Small intestine (tissue), 7 donors: ENCODE results near the gene OR2M7. TPM values are rescaled to one million over a fixed set of nuclear protein-coding genes. Genes with fewer than 3 reads are reported as not detected.
"Not testable (repeated sequence)": the region's sequence is repeated elsewhere in the genome, so short reads cannot be mapped to it uniquely, and the experiment has no call there.

Source experiments
- DNase-seq, 2 donors: peaks; one replicate each; pipeline versions ENCODE4 v3.0.0 to v3.0.0-alpha.2; 2013
- FAIRE-seq: peaks from 2 replicates; lab custom pipeline; 2012; peaks lifted over from hg19 to GRCh38; lab: Jason Lieb, UNC
- H3K27ac ChIP-seq, 3 donors: one replicate each; pipeline ENCODE4 v1.5.1; 2013; ENCODE audit warnings: low read length in 2 of 3, mild to moderate bottlenecking in 2 of 3, control low read depth in 1 of 3, inconsistent platforms in 1 of 3, low read depth in 1 of 3, moderate library complexity in 1 of 3
- H3K27me3 ChIP-seq, 3 donors: one replicate each; pipeline ENCODE4 v1.6.1; 2013; ENCODE audit warnings: low read length in 3 of 3, inconsistent platforms in 1 of 3; ENCODE audit not compliant: control insufficient read depth in 3 of 3, insufficient read depth in 3 of 3
- H3K36me3 ChIP-seq, 3 donors: one replicate each; pipeline ENCODE4 v1.6.1; 2013; ENCODE audit warnings: low read length in 3 of 3, inconsistent platforms in 1 of 3, low read depth in 1 of 3, mild to moderate bottlenecking in 1 of 3, moderate library complexity in 1 of 3; ENCODE audit not compliant: control insufficient read depth in 3 of 3, insufficient read depth in 2 of 3
- H3K4me1 ChIP-seq, 3 donors: one replicate each; pipeline ENCODE4 v1.6.1; 2013; ENCODE audit warnings: low read length in 2 of 3, inconsistent platforms in 1 of 3, low read depth in 1 of 3, mild to moderate bottlenecking in 1 of 3, moderate library complexity in 1 of 3; ENCODE audit not compliant: control insufficient read depth in 3 of 3, insufficient read depth in 2 of 3
- H3K4me3 ChIP-seq, 3 donors: one replicate each; pipeline ENCODE4 v1.5.1; 2013; ENCODE audit warnings: low read length in 3 of 3, control low read depth in 1 of 3, inconsistent platforms in 1 of 3, low read depth in 1 of 3, mild to moderate bottlenecking in 1 of 3, moderate library complexity in 1 of 3
- H3K9me3 ChIP-seq, 2 donors: one replicate each; pipeline ENCODE4 v1.6.1; 2013; ENCODE audit warnings: low read depth in 1 of 2, low read length in 1 of 2; ENCODE audit not compliant: control insufficient read depth in 2 of 2, insufficient read depth in 1 of 2
- WGBS, 3 donors: extraction: QIAGEN DNeasy Blood & Tissue Kit; methylation state at CpG; one replicate each; pipeline ENCODE4 v1.1.7; 2013; 5-methylcytosine and 5-hydroxymethylcytosine counted together
- polyA plus RNA-seq, 4 donors: library from polyadenylated mRNA; stranded (reverse) in 3 of 4; unstranded in 1 of 4; fragments of 200-250 nt in 3 of 4; fragments of 120-200 nt in 1 of 4; gene quantifications; one replicate each; pipeline versions ENCODE4 v1.2.1 to v1.2.3, GENCODE V29; 2013
- donor health status: healthy with polysubstance abuse.
- donor health status: control.
- donor health status: control.
- donor health status: Bipolar disorder and iron deficiency.
- donor health status: healthy.

Gene OR2M7
- polyA plus RNA-seq, 4 donors, result not detected

- no peak for DNase-seq
- FAIRE-seq, result no peak
- Histone ChIP-seq H3K27me3 (no peaks in the 10 kb centered on the region), H3K4me3 (no peak overlapping the region), H3K4me1 (no peaks in the 10 kb centered on the region), H3K36me3 (no peaks in the 10 kb centered on the region), H3K27ac (no peak overlapping the region), H3K9me3 (peaks cover 0 to 23% of the 10 kb centered on the region in 2 donors)
- 82 to 88% (median 85%) methylated on average over 11 of the region's 11 CpGs for WGBS, 3 donors
Measured at GRCh38 chr1:248316796-248317195, 7.6 kb downstream of the OR2M7 start.

DNA sequence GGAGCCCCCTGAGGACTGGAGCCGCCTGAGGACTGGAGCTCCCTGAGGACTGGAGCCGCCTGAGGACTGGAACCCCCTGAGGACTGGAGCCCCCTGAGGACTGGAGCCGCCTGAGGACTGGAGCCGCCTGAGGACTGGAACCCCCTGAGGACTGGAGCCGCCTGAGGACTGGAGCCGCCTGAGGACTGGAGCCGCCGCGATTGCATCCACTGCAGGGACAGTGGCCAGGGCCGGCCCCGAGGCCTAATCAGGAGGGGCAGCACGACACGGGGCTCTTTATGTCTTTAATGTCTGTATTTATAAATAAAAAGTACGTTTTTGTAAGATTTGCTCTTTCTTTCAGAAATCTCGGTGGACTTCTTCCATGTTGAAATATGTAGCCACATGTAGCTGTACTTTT lies 17.6 kb downstream of the OR2M7 start:
- WGBS, 3 donors, result 81 to 85% (median 83%) methylated on average over 15 of the region's 15 CpGs
- H3K27ac ChIP-seq, H3K4me1 ChIP-seq, H3K27me3 ChIP-seq, DNase-seq, H3K4me3 ChIP-seq, H3K9me3 ChIP-seq, FAIRE-seq, H3K36me3 ChIP-seq: not testable (repeated sequence)

DNA sequence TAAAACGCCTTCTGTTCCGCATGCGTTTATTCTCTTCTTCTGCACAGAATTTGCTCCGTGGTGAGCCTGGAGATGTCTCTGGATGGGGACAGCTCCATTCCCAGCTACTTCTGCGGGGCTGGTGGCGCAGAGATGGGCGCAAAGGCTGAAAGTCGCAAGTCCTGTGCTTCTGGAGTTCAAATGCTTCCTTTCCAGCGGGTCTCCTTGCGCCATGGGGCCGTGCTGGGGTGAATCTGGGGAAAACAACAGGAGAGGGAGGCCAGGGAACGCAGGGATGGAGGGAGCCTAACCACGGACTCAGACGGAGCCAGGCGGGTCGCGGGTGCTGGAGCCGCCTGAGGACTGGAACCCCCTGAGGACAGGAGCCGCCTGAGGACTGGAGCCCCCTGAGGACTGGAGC lies 18.3 kb downstream of the OR2M7 start:
- WGBS, 3 donors, result 88 to 90% (median 89%) methylated on average over 18 to 19 of the region's 19 CpGs
- H3K27me3 ChIP-seq, result no peaks in the 10 kb centered on the region
- no peaks in the 10 kb centered on the region for H3K4me1 ChIP-seq
- no peak overlapping the region for H3K27ac ChIP-seq
- H3K36me3 ChIP-seq, result no peaks in the 10 kb centered on the region
- no peak for FAIRE-seq
- no peak for DNase-seq
- H3K9me3 ChIP-seq, result peaks cover 0 to 6% of the 10 kb centered on the region in 2 donors
- H3K4me3 ChIP-seq, result no peak overlapping the region

GRCh38 chr1:248305672-248306071 lies 18.7 kb downstream of the OR2M7 start:
- H3K27me3 ChIP-seq, H3K27ac ChIP-seq, H3K4me3 ChIP-seq, DNase-seq, FAIRE-seq, H3K4me1 ChIP-seq, H3K36me3 ChIP-seq, H3K9me3 ChIP-seq: not testable (repeated sequence)
- 69 to 80% (median 76%) methylated on average over 9 of the region's 9 CpGs for WGBS, 3 donors

- Histone ChIP-seq H3K27ac (no peak within 1 kb of the TSS), H3K27me3 (no peaks in the 10 kb centered on the region), H3K9me3 (peaks cover 0 to 6% of the 10 kb centered on the region in 2 donors), H3K36me3 (no peaks in the 10 kb centered on the region), H3K4me1 (no peaks in the 10 kb centered on the region), H3K4me3 (no peak within 1 kb of the TSS)
- no peak for DNase-seq
- no peak for FAIRE-seq
- WGBS, 3 donors, result 81 to 85% (median 82%) methylated on average over 1 of the region's 1 CpG
Measured at GRCh38 chr1:248303324-248303723, 21.0 kb downstream of the OR2M7 start, which contains the start of gene OR2T12. Gene OR2T12, minus strand, starts transcription at chr1:248303424. Its CDS starts 7,846 bp downstream, at chr1:248295578.

DNA sequence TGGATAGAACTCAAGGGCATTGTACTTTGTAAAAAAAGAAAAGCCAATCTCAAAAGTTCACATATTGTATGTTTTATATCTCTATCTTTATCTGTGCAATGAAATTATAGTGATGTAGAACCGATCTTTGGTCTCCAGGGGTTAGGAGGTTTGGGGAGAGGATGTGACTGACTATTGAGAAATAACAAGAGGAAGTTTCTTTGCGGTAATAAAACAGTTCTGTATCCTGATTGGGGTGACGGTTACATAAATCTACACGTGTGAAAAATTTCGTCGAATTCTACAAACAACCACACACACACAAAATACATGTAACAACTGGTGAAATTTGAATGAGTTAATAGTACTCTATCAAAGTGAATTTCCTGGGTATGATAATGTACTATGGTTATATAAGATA lies 36.0 kb downstream of the OR2M7 start:
- H3K27ac ChIP-seq, result no peak overlapping the region
- H3K9me3 ChIP-seq, result no peaks in the 10 kb centered on the region
- WGBS, 3 donors, result 45 to 67% (median 48%) methylated on average over 6 of the region's 6 CpGs
- FAIRE-seq (no peak), DNase-seq (no peak)
- H3K4me1 ChIP-seq, result no peaks in the 10 kb centered on the region
- H3K4me3 ChIP-seq, result no peak overlapping the region
- H3K36me3 ChIP-seq, result no peaks in the 10 kb centered on the region
- H3K27me3 ChIP-seq, result no peaks in the 10 kb centered on the region

GRCh38 chr1:248277876-248278275 lies 46.5 kb downstream of the OR2M7 start, which contains the start of gene OR2T33:
Gene OR2T33, minus strand, starts transcription at chr1:248277976. Its CDS starts 4,162 bp downstream, at chr1:248273814.
- Histone ChIP-seq H3K9me3 (peaks cover 0 to 2% of the 10 kb centered on the region in 2 donors), H3K36me3 (no peaks in the 10 kb centered on the region), H3K4me3 (no peak within 1 kb of the TSS), H3K27me3 (no peaks in the 10 kb centered on the region), H3K27ac (no peak within 1 kb of the TSS), H3K4me1 (no peaks in the 10 kb centered on the region)
- FAIRE-seq, result no peak
- DNase-seq, result no peak
- 29 to 47% (median 40%) methylated on average over 1 of the region's 1 CpG for WGBS, 3 donors
